NCI-H524 (cell line): Measurements from ENCODE around the gene GALE.
"Not testable (repeated sequence)": the region's sequence is repeated elsewhere in the genome, so short reads cannot be mapped to it uniquely, and the experiment has no call there.

ENCODE experiments used
- DNase-seq, 2 experiments: peaks; one replicate each; lab custom pipeline; 2025; lab: John Stamatoyannopoulos, UW

Gene GALE

DNA sequence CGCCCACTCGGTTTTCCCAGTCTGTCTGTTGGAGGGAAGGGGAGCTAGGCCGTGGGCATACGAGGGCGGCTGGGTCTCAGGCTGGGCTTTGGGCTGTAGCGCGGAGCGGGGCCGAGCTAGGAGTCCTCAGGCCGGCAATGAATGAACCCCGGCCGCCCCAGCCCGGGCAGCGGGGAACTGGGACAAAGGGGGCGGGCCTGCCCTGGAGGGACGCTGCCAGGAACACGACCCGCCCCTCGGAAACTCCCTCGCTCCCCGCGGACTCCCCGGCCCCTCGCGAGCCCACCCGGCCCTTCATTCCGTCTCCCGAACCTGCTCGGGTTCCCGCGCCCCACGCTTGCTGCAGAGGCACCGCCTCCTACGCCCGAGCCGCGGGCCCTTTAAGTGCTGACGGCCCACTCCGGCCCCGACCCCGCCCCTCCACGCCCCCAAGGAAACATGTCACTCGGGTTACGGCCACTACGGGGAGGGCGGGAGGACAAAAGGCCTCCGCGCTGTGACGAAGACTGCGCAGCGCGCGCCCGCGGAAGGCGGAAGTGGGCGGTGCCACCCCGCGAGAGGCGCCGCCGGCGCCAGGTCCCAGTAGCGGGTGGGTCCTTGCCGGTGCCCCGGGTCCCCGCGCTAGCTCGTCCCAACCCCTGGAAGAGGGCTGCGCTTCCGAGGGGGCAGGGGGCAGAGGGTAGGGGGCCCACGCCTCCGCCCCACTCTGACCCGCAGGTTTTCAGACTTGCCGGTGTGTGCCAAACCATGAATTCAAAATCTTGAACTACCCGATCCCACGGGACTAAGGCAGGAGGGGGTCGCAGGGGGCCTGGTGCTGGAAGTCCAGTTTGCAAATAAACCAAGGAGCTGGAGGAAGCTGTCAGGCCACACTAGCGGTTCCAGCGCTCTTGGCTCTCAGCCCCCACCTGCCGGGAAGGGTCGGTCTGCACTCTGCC is at the start of gene GALE:
TSS of gene GALE (minus strand) at position 355 of the 938 bp plus-strand sequence. CDS start 1,747 bp downstream, outside the sequence.
- DNase-seq: peak; percentile 85 to 88

DNA sequence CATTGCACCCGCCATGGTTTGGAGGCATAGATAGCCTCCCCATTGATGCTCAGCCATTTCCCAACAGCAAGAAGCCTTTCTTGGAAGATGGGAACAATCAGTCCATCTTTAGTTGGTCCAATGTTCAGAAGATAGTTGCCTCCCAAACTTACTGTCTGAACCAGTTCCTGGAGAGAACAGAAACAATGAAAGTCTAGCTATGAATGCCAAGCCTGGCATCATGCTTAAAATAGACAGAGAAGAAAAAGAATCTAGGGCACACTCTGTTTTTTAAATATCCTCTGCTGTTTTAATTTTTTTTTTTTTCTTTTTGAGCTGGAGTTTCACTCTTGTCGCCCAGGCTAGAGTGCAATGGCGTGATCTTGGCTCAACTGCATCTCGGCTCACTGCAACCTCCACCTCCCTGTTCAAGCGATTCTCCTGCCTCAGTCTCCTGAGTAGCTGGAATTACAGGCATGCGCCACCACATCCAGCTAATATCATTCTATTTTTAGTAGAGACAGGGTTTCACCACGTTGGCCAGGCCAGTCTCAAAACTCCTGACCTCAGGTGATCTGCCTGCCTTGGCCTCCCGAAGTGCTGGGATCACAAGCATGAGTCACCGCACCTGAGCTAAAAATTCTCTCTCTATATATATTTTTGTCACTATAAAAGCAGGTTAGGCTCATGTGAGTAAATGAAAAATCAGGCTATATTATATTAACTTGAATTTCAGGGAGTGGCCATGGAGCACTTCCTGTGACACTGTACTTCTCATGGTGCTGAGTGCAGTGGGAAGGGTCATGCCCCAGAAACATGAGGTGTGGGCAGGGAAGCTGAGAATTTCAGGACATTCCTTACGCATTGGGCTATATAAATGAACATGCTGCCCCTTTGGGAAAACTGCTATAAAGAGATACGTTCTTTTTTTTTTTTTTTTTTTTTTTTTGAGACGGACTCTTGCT is 48.4 kb upstream of the GALE start:
- no peak for DNase-seq

DNA sequence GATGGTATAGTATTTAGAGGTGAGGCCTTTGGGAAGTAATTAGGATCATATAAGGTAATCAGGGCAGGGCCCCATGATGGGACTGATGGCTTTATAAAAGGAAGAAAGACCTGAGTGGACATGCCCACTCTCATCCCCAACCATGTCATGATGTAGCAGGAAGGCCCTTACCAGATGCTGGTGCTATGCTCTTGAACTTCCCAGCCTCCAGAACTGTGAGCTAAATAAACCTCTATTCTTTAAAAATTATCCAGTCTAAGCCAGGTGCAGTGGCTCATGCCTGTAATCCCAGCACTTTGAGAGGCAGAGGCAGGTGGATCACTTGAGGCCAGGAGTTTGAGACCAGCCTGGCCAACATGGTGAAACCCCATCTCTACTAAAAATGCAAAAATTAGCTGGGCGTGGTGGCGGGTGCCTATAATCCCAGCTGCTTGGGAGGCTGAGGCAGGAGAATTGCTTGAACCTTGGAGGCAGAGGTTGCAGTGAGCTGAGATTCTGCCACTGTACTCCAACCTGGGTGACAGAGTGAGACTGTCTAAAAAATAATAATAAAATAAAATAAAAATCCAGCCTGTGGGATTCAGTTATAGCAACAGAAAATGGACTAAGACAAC is 47.0 kb upstream of the GALE start:
- not testable (repeated sequence) for DNase-seq

DNA sequence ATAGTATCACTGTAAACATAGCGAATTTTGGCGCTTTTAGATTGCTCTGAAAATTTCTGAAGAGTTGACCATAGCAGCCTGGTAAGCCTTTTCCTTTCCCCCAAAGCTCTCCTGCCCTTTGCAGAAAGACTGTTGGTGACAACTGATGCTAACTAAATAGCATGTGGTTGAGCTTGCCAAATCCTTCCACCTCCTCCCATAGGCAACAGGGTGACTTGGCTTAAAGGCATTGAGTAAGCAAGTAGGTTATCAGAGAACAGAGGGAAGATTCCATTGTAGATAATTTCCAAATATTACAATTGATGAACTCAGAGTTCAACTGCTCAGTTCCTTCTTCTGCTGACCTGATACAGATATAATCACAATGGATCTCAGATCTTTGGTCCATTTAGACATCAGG is 44.6 kb upstream of the GALE start:
- DNase-seq: no peak

DNA sequence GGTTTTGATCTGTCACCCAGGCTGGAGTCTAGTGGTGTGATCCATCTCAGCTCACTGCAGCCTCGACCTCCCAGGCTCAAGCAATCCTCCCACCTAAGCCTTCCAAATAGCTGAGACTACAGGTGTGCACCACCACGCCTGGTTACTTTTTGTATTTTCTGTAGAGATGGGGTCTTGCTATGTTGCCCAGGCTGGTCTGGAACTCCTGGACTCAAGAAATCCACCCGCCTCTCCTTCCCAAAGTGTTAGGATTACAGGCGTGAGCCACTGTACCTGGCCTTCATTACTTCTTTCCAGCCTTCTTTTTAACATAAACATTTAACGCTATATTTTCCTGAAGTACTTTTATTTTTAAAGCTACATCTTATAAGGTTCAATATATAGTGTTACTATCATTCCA is 43.1 kb upstream of the GALE start:
- no peak for DNase-seq

DNA sequence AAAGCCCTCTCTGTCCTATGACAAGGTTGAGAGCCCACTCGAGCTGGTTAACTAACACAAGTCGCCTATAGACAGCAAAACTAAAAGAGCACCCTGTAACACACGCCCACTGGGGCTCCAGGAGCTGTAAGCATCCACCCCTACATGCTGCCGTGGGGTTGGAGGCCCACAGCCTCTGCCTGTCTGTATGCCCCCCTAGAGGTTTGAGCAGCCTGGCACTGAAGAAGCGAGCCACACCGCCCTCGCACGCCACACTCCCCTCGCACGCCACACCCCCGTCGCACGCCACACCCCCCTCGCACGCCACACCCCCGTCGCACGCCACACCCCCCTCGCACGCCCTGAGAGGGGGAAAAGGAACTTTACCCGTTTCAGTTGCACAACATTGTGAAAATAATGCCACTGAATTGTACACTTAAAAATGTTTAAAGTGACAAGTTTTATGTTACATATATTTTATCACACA is 37.9 kb upstream of the GALE start:
- DNase-seq: peak in 1 of 2 experiments; percentile 25

DNA sequence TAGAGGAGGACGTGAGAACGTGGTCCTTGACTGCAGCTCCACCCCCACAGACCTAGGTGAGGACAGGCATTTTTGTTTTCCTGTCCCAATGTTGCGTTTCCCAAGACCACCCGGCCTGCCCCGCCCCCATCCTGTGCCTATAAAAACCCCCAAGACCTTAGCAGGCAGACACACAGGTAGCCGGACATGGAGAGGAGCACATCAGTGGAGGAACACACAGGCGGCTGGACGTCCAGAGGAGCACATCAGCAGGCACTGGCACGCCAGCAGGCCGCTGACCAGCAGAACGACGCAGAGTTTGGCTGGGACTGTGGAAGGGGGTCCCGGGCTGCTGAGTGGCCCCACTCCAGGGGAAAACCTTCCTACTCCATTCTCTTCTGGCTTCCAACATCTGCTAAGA is 37.4 kb upstream of the GALE start:
- DNase-seq: no peak

DNA sequence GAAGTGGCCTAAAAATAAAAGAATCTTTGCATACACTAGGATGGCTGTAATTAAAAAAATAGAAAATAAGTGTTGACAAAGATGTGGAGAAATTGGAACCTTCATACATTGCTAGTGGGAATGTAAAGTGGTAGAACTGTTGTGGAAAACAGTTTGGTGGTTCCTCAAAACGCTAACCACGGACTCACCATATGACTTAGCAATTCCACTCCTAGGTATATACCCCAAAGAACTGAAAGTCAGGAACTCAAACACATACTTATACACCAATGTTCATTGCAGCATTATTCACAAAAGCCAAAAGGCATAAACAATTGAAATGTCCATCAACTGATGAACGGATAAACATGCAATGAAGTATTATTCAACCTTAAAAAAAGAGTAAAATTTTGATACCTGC is 35.5 kb upstream of the GALE start:
- no peak for DNase-seq

DNA sequence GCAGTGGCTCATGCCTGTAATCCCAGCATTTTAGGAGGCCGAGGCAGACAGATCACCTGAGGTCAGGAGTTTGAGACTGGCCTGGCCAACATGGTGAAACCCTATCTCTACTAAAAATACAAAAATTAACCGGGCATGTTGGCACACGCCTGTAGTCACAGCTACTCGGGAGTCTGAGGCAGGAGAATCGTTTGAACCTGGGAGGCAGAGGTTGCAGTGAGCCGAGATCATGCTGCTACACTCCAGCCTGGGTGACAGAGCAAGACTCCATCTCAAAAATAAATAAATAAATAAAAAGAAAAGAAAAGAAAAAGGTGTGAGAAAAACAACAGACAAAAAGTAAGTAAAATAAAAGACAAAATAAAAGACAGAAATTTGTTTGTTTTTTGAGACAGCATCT is 33.6 kb upstream of the GALE start:
- not testable (repeated sequence) for DNase-seq

DNA sequence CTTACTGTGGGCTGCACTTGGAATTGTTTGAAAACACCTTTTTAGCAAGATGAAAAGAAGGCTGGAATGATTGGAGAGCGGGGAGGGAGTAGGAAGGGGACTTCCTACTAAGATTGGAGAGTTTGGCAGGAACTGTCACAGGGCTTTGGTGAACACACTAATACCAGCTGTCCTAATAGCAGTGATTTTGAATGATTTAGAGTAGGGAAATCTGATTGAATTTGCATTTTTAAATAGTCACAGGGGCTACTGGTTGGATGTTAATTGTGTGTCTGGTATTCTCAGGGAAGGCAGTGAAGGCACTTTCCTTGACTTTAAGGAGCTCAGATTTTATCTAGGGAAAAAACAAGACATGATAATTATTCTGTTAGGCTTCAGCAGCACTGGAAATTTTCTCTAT is 27.2 kb upstream of the GALE start:
- DNase-seq: no peak

DNA sequence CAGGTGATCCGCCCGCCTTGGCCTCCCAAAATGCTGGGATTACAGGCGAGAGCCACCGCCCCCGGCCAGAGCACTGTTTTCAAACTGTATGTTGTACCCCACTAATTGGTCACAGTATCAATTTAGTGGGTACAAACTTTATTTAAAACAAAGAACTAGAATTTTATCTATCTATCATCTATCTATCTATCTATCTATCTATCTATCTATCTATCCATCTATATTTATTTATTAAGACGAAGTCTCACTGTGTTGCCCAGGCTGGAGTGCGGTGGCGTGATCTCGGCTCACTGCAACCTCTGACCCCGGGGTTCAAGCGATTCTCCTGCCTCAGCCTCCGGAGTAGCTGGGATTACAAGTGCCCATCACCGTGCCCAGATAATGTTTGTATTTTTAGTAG is 26.0 kb upstream of the GALE start:
- not testable (repeated sequence) for DNase-seq

DNA sequence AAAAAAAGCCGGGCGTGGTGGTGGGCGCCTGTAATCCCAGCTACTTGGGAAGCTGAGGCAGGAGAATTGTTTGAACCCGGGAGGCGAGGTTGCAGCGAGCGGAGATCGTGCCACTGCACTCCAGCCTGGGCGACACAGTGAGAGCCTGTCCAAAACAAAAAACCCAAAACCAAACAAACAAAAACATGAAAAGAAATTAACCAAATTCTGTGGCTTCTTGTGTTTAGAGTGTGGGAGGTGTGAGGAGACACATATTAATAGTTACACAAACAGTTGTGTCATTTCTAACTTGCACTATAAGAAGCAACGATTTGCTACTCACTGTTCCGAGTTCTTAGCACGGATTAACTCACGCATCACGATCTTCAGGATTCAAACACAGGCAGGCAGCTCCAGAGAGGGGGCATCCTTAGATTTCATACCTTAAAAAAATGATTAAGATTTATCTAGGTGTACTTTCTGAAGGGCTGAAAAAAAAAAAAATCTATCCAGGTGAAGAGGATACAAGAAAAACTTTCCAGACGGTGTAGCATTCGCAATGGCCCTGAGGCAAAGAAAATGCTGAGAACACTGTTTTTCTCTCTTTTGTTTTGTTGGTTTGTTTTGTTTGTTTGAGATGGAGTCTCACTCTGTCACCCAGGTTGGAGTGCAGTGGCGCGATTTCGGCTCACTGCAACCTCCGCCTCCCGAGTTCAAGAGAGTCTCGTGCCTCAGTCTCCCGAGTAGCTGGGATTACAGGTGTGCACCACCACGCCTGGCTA is 25.4 kb upstream of the GALE start:
- peak in 1 of 2 experiments; percentile 2 for DNase-seq

DNA sequence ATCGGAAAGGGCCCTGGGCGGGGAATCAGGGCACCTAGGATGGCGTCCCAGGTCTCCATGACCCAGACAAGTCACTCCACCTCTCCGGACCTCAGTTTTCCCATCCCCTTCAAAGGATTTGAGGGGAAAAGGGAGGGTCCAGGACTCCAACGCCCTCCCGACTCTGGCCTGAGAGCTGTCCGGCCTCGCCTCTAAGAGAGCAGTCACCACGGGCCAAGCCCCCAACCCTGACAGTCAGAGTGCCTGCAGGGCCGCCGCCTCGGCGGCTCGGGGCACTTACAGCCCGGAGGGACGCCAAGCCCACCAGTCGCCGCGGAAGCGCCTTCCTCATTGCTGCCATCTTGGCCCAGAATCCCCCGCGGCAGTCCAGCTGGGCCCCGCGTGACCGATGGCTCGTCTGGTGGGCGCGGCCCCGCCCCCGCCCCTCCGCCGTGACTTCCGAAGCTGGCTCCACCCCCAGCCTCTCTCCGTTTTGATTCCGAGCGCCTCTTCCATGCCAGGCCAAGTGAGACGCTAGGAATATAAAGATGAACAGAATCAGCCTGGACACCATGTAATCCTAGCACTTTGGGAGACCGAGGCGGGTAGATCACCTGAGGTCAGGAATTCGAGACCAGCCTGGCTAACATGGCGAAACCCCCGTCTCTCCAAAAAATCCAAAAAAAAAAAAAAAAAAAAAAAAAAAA is 24.7 kb upstream of the GALE start, which contains the start of gene HMGCL:
TSS of gene HMGCL (minus strand) at position 354 of the 686 bp plus-strand sequence. CDS start at position 340, 14 bp downstream.
- DNase-seq: peak; percentile 53 to 81

DNA sequence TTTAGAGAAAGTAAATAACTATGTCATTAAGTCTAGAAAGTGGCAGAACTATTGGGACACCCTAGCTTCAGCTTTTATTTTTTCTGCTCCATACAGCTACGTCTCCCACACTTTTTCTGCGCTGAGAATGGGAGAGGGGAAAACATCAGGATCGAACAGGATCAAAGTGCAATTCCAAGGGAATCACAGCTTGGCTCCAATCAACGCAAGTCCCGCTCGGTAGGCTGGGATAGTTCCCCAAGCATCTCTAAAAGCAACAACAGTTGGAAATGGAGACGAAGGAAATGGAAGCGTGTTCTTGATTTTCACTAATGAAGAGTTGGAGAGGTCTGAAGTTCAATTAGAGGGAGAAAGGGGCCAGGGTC is 24.1 kb upstream of the GALE start:
- no peak for DNase-seq

DNA sequence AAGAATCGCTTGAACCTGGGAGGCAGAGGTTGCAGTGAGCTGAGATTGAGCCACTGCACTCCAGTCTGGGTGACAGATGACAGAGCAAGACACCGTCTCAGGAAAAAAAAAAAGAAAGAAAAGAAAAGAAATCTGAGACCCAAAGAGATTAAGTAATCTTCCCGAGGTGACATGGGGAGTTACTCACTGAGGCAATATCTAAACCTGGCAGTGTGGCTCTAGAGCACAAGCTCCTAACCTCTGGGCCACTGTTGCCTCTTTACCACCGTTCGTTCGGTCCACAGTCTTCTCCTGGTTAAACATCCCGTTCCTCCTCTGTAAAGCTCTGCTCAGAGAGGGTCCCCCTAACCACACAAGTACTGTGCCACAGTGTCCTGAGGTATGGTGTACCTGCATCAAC is 23.2 kb upstream of the GALE start:
- no peak for DNase-seq

DNA sequence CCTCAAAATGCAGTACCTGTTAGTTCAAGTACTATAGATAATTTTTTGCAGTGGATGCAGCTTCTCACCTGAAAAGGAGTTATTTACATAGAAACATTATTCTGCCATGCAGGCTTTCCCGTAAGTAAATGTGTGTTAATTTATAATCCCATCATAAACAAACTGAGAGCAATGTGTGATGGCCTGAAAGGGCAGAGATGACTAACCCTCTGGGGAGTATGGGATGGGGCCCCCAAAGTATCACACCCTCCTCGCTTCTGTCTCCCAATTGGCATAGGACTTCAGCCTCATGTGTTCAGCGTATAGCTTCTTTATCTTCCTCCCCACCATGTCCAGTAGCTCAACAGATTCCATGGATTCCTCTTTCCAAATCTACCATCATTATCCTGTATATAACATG is 17.1 kb upstream of the GALE start:
- no peak for DNase-seq

DNA sequence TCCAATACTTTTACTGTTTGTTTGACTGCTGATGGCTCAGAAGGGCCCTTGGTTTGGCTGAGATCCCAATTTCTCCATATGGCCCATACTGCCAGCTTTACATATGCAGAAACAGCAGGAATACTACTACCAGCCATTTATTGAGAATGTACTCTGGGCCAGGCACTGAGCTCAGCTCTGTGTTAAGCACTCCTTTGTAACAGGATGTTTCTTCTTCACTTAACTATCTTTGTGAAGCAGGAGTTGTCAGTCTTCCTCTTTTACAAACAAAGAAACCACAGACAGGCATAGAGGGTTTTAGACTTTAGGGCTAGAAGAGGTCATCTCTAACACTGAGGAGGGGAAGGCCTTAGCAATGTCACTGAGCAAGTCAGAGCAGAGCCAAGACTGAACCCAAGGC is 16.4 kb upstream of the GALE start:
- DNase-seq: peak in 1 of 2 experiments; percentile 16

DNA sequence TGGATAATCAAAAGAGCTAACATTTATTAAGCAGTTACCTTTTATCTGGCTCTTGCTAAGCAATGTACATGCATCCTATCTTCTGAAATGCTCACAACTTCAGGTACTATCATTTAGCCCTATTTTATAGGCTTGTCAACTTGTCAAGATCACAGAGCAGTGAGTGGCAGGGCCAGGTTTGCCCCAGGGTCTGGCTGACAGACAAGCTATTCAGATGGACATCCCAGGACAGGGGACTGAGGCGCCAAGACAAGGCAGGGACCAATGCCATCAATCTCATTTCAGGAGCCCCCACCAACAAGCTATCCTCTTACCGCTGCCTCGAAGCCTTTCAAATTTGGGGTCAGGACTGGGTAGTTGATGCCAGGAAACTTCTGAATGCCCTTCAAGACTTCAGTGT is 15.8 kb upstream of the GALE start:
- DNase-seq: no peak

DNA sequence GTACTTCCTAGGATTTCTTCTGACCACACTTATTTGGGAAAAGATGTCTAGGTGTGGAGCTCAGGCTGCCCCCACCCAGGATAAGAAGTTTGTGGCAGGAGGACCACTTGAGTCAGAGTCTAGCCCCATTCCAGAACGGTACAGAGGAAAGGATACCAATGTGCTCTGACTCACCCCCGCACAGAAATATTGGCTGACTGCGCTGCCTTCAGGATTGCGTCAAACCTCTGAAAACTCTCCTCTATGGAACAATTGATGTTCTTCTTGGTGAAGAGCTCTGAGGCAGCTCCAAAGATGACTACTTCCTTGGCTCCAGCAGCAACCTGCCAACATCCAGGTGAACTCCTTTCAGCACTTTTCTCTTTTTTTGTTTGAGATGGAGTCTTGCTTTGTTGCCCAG is 13.5 kb upstream of the GALE start:
- DNase-seq: no peak

DNA sequence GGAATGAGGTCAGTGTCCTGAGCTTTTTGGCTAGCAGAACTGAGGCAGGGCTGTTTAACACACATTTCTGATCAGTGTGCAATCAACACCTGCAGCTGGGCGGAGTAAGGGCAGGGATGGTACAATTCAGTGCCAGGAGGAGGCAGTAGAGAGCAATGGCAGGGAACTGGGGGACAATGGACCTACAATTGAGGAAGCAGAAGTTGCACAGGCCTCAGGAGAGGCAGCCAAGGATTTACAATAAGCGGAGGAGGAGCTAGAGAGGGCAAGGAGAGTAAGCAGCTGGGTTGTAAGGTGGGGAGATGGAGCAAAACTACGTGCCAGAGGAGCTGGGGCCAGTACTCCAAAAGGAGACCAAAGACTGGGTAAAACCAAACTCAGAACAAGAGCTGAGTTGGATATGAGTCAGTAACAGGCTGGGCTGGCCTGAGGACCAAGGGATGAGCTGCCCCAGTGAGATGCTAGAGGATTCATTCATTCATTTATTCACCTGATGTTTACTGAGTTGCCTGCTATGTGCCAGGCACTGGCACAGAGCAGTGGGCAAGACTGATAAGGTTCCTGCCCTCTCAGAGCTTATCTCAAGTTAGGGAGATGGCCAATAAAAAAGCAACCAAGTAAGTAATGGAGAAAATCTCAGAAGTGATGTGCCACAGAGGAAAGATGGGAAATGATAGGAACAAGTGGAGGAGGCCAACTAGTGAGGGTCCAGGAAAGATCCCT is 10.4 kb upstream of the GALE start:
- DNase-seq: no peak
